KMS-11 (cell line): Measurements from ENCODE around the gene GSTO2.

Experiments used
- H2AFZ ChIP-seq: fragments of 200-600 bp; sonication (generic); 2 replicates; pipeline ENCODE4 v1.6.1; 2016; ENCODE audit warnings: antibody characterized with exemption, mixed run types, low read depth
- H3K27ac ChIP-seq: fragments of 200-600 bp; sonication (generic); 2 replicates; pipeline ENCODE4 v1.6.1; 2016; ENCODE audit warnings: mild to moderate bottlenecking, mixed run types
- H3K27me3 ChIP-seq: fragments of 200-600 bp; sonication (generic); 2 replicates; pipeline ENCODE4 v1.6.1; 2017; ENCODE audit warnings: mild to moderate bottlenecking, low read depth, mixed run types, moderate library complexity; ENCODE audit not compliant: insufficient read depth
- H3K36me3 ChIP-seq: fragments of 200-600 bp; sonication (generic); 2 replicates; pipeline ENCODE4 v1.6.1; 2017; ENCODE audit warnings: mild to moderate bottlenecking, mixed run types; ENCODE audit not compliant: insufficient read depth
- H3K4me1 ChIP-seq: fragments of 200-600 bp; sonication (generic); 2 replicates; pipeline ENCODE4 v1.6.1; 2016; ENCODE audit warnings: mild to moderate bottlenecking, low read depth, mixed run types; ENCODE audit not compliant: poor library complexity, severe bottlenecking
- H3K4me2 ChIP-seq: fragments of 200-600 bp; sonication (generic); 2 replicates; pipeline ENCODE4 v1.7.0; 2016; ENCODE audit warnings: mild to moderate bottlenecking, mixed run types
- H3K4me3 ChIP-seq: fragments of 200-600 bp; sonication (generic); IDR thresholded peaks from 2 replicates; pipeline ENCODE4 v1.6.1; 2017; ENCODE audit warnings: low read depth, low read length, mixed read lengths; ENCODE audit not compliant: insufficient read depth
- H3K79me2 ChIP-seq: fragments of 200-600 bp; sonication (generic); 2 replicates; pipeline ENCODE4 v1.6.1; 2016; ENCODE audit warnings: low read depth, mixed run types; ENCODE audit not compliant: insufficient read depth
- H3K9ac ChIP-seq: fragments of 200-600 bp; sonication (generic); 2 replicates; pipeline ENCODE4 v1.6.1; 2016; ENCODE audit warnings: mild to moderate bottlenecking, mixed run types
- H4K20me1 ChIP-seq: fragments of 200-600 bp; sonication (generic); 2 replicates; pipeline ENCODE4 v1.6.1; 2016; ENCODE audit warnings: mild to moderate bottlenecking, mixed run types; ENCODE audit not compliant: insufficient read depth
- TF ChIP-seq, protein P1 (sequence below): fragments of 200-600 bp; sonication (generic); conservative IDR thresholded peaks from 2 replicates; pipeline ENCODE4 v1.6.1; 2017; ENCODE audit warnings: low read depth, mild to moderate bottlenecking, antibody characterized with exemption, low read length, moderate library complexity, mixed read lengths

The GSTO2 gene

DNA sequence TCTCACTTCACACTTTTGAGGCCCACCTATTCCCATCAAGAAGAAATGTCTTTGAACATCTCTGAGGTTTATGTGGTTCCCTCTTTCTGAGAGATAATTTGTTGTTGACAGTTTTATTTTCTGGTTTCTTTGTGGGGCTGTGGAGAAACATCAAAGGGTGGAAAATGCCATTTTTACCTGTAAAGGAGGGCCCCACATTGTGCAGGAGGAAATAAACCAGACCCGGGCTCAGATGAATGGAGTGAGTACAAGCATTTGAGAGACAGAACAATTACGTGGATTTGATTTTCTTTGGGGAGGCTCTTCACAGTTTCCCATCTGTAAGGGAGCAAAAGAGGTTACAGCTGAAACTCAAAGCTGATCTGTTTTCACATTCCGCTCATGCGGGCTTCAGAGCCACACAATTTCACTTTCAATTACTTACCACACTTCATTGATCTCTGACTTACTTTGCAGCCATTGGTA, 39.5 kb downstream of the GSTO2 start:
- no peaks in the 10 kb centered on the region for H4K20me1 ChIP-seq

GRCh38 chr10:104309980-104310978, 41.3 kb downstream of the GSTO2 start:
- H3K36me3 ChIP-seq: no peaks in the 10 kb centered on the region
- H3K27me3 ChIP-seq: peaks cover 7% of the 10 kb centered on the region; the same call in 1 of the 2 replicates
- H3K4me3 ChIP-seq: no peak overlapping the region
- no peak overlapping the region for H2AFZ ChIP-seq
- TF ChIP-seq, protein P1, sequence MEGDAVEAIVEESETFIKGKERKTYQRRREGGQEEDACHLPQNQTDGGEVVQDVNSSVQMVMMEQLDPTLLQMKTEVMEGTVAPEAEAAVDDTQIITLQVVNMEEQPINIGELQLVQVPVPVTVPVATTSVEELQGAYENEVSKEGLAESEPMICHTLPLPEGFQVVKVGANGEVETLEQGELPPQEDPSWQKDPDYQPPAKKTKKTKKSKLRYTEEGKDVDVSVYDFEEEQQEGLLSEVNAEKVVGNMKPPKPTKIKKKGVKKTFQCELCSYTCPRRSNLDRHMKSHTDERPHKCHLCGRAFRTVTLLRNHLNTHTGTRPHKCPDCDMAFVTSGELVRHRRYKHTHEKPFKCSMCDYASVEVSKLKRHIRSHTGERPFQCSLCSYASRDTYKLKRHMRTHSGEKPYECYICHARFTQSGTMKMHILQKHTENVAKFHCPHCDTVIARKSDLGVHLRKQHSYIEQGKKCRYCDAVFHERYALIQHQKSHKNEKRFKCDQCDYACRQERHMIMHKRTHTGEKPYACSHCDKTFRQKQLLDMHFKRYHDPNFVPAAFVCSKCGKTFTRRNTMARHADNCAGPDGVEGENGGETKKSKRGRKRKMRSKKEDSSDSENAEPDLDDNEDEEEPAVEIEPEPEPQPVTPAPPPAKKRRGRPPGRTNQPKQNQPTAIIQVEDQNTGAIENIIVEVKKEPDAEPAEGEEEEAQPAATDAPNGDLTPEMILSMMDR: no peak
- no peak overlapping the region for H3K9ac ChIP-seq
- H4K20me1 ChIP-seq: no peaks in the 10 kb centered on the region
- H3K27ac ChIP-seq: no peak overlapping the region
- no peaks in the 10 kb centered on the region for H3K79me2 ChIP-seq
- H3K4me1 ChIP-seq: peaks cover 20% of the 10 kb centered on the region
- H3K4me2 ChIP-seq: no peak overlapping the region

More for the DNA sequence above, 39.5 kb downstream of the GSTO2 start:
- peaks cover 20% of the 10 kb centered on the region for H3K4me1 ChIP-seq
- H2AFZ ChIP-seq: no peak overlapping the region
- H3K36me3 ChIP-seq: no peaks in the 10 kb centered on the region
- no peaks in the 10 kb centered on the region for H3K79me2 ChIP-seq
- TF ChIP-seq, protein P1: no peak
- H3K27me3 ChIP-seq: peaks cover 7% of the 10 kb centered on the region; the same call in 1 of the 2 replicates
- peak overlapping the region; percentile 74 for H3K4me2 ChIP-seq
- H3K9ac ChIP-seq: no peak overlapping the region
- H3K27ac ChIP-seq: no peak overlapping the region
- H3K4me3 ChIP-seq: no peak overlapping the region

DNA sequence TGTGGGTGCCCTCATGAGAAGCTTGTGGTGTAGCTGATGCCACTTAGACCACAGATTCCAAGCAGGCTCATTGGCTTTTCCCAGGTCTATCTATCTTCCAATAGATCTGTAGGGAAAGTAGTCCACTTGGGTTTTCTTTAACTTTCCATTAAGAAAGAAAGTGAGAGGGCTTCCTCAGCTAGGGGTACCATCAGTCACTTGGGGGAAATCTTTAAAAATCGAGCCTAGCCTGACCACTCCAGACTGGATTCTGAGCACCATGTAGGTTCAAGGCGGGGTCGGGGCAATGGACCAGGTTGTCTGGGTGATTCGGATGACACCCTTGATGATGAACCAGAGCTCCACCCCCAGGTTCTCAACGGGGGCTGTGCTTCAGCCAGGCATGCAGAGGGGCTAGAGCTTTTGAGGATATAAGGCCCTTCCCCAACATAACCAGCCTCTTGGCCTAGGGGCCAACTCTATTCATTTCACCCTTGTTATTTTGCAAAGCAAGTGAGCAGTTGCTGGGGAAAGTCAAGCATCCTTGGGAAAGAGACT, 42.3 kb downstream of the GSTO2 start:
- Histone ChIP-seq H3K4me2 (no peak overlapping the region), H3K4me1 (peaks cover 20% of the 10 kb centered on the region), H3K27ac (no peak overlapping the region), H3K36me3 (no peaks in the 10 kb centered on the region), H4K20me1 (no peaks in the 10 kb centered on the region), H2AFZ (no peak overlapping the region), H3K9ac (no peak overlapping the region), H3K27me3 (peaks cover 4% of the 10 kb centered on the region; the same call in 1 of the 2 replicates), H3K4me3 (no peak overlapping the region), H3K79me2 (no peaks in the 10 kb centered on the region)
- TF ChIP-seq, protein P1: no peak

GRCh38 chr10:104314591-104315485, 45.9 kb downstream of the GSTO2 start:
- no peak overlapping the region for H3K9ac ChIP-seq
- H3K4me2 ChIP-seq: no peak overlapping the region
- no peak overlapping the region for H2AFZ ChIP-seq
- no peak overlapping the region for H3K27ac ChIP-seq
- H3K79me2 ChIP-seq: no peaks in the 10 kb centered on the region
- TF ChIP-seq, protein P1: no peak
- H3K36me3 ChIP-seq: no peaks in the 10 kb centered on the region
- H3K4me1 ChIP-seq: no peaks in the 10 kb centered on the region
- no peaks in the 10 kb centered on the region for H3K27me3 ChIP-seq
- H3K4me3 ChIP-seq: no peak overlapping the region
- no peaks in the 10 kb centered on the region for H4K20me1 ChIP-seq
